HG03159 (cell line): ENCODE measurements around the gene PIK3CD.
"Not testable (repeated sequence)": the region's sequence is repeated elsewhere in the genome, so short reads cannot be mapped to it uniquely, and the experiment has no call there.

Experiments used
- ATAC-seq: cut with Tn5 transposase; IDR thresholded peaks from one replicate; pipeline ENCODE4 v1.9.1; 2021; ENCODE audit warnings: mild to moderate bottlenecking, moderate library complexity; ENCODE audit not compliant: unreplicated experiment

Gene PIK3CD

GRCh38 chr1:9653491-9654050 lies 2.0 kb downstream of the PIK3CD start:
- no peak for ATAC-seq

GRCh38 chr1:9654051-9654833 lies 2.7 kb downstream of the PIK3CD start:
- ATAC-seq: no peak

- no peak for ATAC-seq
Observed at GRCh38 chr1:9654834-9655723, 3.5 kb downstream of the PIK3CD start.

DNA sequence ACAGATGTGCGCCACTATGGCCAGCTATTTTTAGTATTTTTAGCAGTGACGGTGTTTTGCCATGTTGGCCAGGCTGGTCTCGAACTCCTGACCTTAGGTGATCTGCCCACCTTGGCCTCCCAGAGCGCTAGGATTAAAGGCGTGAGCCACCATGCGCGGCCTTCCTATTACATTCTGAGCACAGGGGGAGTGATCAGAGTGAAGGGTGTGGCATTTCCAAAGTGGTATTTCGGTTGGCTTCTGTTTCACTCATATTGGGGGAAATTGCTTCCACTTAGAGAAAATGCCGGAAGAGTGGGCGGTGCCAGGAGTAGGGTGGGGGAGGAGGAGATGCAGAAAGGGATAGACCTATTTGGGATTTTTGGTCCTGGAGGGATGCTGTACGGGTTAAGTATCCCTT lies 4.3 kb downstream of the PIK3CD start:
- ATAC-seq: no peak

DNA sequence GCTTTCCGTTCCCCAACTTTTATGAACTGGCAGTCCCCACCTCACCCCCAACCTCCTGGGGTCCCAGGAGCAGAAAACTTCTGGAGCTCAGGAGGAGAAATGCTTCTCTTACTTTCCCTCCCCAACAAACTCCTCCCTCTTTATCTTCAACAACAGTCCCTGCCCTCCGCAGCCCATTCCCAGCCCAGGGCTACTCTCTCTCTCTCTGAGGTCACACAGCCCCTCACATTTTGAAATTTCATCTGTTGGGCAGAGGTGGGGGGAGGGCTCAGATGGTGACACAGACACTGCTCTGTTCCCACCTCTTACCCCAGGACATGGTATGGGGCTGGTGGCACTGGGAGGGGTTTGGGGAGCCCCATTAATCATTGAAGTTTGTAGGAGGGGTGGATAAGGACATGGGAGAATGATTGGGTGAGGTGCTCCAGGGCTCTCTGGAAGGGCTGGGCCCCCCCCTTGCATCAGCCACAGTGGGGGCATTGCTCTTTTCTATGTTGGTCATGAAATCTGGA lies 6.0 kb downstream of the PIK3CD start:
- no peak for ATAC-seq

- ATAC-seq: no peak
Observed at GRCh38 chr1:9658199-9658598, 6.7 kb downstream of the PIK3CD start.

- no peak for ATAC-seq
Observed at GRCh38 chr1:9659328-9659727, 7.8 kb downstream of the PIK3CD start.

DNA sequence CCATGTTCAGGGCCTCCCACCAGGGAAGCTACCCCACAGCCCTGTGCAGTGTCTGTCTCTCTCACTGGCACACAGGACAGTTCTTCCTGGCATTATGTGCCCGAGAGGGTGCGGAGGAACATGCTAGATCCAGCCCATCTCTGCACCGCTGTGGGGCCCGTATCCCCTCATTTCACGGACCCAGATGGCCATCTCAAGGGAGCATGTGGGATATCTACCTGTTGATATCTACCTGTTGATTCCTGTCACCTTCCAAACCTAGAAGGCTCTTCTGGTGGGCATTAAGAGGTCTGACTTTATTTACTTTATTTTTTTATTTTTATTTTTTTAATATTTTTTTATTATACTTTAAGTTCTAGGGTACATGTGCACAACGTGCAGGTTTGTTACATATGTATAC lies 11.7 kb downstream of the PIK3CD start:
- ATAC-seq: no peak

GRCh38 chr1:9665193-9665592 lies 13.7 kb downstream of the PIK3CD start:
- ATAC-seq: no peak

GRCh38 chr1:9668080-9668479 lies 16.5 kb downstream of the PIK3CD start:
- ATAC-seq: no peak

GRCh38 chr1:9670085-9670484 lies 18.6 kb downstream of the PIK3CD start:
- ATAC-seq: no peak

- no peak for ATAC-seq
Observed at GRCh38 chr1:9671377-9672140, 20.0 kb downstream of the PIK3CD start.

DNA sequence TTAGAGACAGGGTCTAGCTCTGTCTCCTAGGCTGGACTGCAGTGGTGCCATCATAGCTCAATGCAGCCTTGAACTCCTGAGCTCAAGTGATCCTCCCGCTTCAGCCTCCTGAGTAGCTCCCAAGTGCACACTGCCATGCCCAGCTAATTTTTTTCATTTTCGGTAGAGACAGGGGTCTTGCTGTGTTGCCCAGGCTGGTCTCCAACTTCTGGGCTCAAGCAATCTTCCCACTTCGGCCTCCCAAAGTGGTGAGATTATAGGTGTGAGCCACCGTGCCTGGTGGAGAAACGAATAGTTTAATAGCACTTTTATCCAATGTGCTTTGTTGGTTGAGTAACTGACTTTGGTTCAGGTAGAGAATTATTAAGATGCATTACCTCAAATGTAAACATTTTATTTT lies 20.9 kb downstream of the PIK3CD start:
- no peak for ATAC-seq

GRCh38 chr1:9675393-9675792 lies 23.9 kb downstream of the PIK3CD start:
- ATAC-seq: no peak

- ATAC-seq: not testable (repeated sequence)
Observed at GRCh38 chr1:9676128-9676527, 24.6 kb downstream of the PIK3CD start.

GRCh38 chr1:9676815-9677393 lies 25.4 kb downstream of the PIK3CD start:
- no peak for ATAC-seq

- no peak for ATAC-seq
Observed at GRCh38 chr1:9680091-9680490, 28.6 kb downstream of the PIK3CD start.

DNA sequence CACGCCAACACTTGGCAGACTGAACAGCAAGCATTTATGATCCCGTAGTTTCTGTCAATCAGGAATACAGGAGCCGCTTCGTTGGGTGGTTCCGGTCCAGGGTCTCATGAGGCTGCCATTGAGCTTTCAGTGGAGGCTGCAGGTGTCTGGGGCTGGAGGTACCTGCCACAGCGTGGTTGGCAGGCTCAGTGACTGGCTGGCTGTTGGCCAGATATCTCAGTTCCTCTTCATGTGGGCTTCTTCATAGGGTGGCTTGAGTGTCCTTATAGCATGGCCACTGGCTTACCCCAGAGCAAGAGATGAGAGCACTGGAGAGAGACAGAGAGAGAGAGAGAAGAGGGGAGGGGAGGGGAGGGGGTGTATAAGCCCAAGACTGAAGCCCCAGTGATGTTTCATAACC lies 29.3 kb downstream of the PIK3CD start:
- ATAC-seq: no peak

- no peak for ATAC-seq
Observed at GRCh38 chr1:9684801-9685200, 33.3 kb downstream of the PIK3CD start.

DNA sequence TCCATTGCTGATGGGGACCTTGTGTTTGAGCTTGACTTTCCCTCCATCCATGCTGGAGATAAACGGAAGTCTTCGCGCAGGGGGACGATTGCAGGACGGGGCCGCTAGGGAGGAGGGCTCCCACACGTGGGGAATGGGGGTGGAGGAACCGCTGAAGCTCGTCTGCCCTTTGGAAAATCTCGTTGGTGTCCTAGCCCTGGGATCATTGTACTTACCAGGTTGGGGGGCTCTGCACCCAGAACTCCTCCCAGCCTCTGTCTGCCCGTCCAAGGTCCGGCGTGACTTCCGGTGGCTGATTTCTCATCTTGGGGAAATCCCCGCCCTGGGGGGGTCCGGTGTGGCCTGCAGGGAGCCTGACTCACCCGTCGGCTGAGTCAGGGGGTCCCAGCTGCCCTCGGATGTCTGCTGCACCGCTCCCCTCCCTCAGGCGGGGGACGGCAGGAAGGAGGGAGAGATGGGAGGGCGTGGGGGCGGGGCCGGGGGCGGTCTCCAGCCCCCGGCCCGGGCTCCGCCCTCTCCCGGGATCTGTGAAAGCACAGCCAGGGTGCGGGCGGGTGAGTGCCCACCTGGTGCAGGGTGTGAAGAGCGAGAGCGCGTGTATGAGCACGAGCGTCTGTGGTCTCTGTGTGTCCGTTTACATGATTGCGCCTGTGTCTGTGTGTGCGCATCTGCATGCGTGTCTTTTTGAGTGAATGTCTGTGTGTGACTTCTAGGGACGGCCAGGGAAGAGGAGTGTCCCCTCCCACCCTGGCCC lies 35.8 kb downstream of the PIK3CD start:
- ATAC-seq: peak; percentile 38
